Adrenal gland (tissue), 12 donors: ENCODE data around the gene LTB4R. TPM values are rescaled to one million over a fixed set of nuclear protein-coding genes. Genes with fewer than 3 reads are reported as not detected.

Experiments used
- DNase-seq, 7 donors: peaks; one replicate each; pipeline ENCODE4 v3.0.0-alpha.2; 2019 to 2020
- H3K27ac ChIP-seq, 5 donors: fragments of 200-600 bp; sonication (generic) in 4 of 5; 1 replicate in 3 of 5; 2 replicates in 2 of 5; pipeline versions ENCODE4 v1.5.1 to v1.8.0; 2016 to 2020; ENCODE audit warnings: mild to moderate bottlenecking in 1 of 5
- H3K27me3 ChIP-seq: fragments of 200-600 bp; 2 replicates; pipeline ENCODE4 v1.8.0; 2021
- H3K36me3 ChIP-seq, 2 donors: fragments of 200-600 bp; replicated peaks in 1 of 2; 1 replicate in 1 of 2; 2 replicates in 1 of 2; pipeline versions ENCODE4 v1.5.1 to v1.8.0; 2018 to 2022
- H3K4me1 ChIP-seq, 2 donors: fragments of 200-600 bp; replicated peaks in 1 of 2; 1 replicate in 1 of 2; 2 replicates in 1 of 2; pipeline versions ENCODE4 v1.5.1 to v1.8.0; 2018 to 2021
- H3K4me3 ChIP-seq, 4 donors: fragments of 200-600 bp; sonication (generic) in 3 of 4; one replicate each; pipeline ENCODE4 v1.5.1; 2016 to 2018
- H3K9me3 ChIP-seq, 3 donors: fragments of 200-600 bp; sonication (generic) in 1 of 3; replicated peaks in 1 of 3; 1 replicate in 2 of 3; 2 replicates in 1 of 3; pipeline versions ENCODE4 v1.5.1 to v1.8.0; 2016 to 2021
- CTCF ChIP-seq, 6 experiments: fragments of 450-650 bp in 4 of 6; fragments of 200-600 bp in 2 of 6; sonication (generic) in 1 of 6; IDR thresholded peaks; 1 replicate in 5 of 6; 2 replicates in 1 of 6; pipeline versions ENCODE4 v1.5.1 to v1.8.0; 2016 to 2021; ENCODE audit warnings: antibody characterized with exemption in 6 of 6, mild to moderate bottlenecking in 2 of 6, moderate library complexity in 1 of 6
- POLR2A ChIP-seq, 2 donors: fragments of 450-650 bp; IDR thresholded peaks; one replicate each; pipeline ENCODE4 v1.6.1; 2017; ENCODE audit warnings: antibody characterized with exemption in 2 of 2, mild to moderate bottlenecking in 2 of 2, moderate library complexity in 1 of 2
- WGBS, 4 donors: extraction: QIAGEN DNeasy Blood & Tissue Kit in 2 of 4; methylation state at CpG; one replicate each; pipeline versions ENCODE4 v1.1.5 to v1.1.7; 2013 to 2017; 5-methylcytosine and 5-hydroxymethylcytosine counted together
- intact Hi-C, 2 donors: fragments of 100-400 bp; cut with DNase I; formaldehyde crosslinking; loops; one replicate each; pipeline versions ENCODE4 v1.14.1 to v1.15.0; 2022 to 2023
- polyA plus RNA-seq, 3 donors: library from polyadenylated mRNA; stranded (reverse); fragments of 200-250 nt in 2 of 3; fragments of 350-450 nt in 1 of 3; fragmentation: Illumina TruSeq in 1 of 3; extraction: RNeasy Lipid Tissue Mini Kit (QIAGEN cat#74804) in 1 of 3; gene quantifications; one replicate each; pipeline ENCODE4 v1.2.3, GENCODE V29; 2013 to 2014
- total RNA-seq, 9 donors: library from RNA; depleted of rRNA in 4 of 9; stranded (reverse); fragments of >200 nt in 4 of 9; fragments of 120-200 nt in 1 of 9; fragmentation: NEBNext Ultra II Directional in 1 of 9; extraction: Animal tissue kit (Norgen Biotek cat#: 25700) in 1 of 9; gene quantifications; one replicate each; pipeline versions ENCODE4 v1.1.0 to v1.2.4, GENCODE V29; 2013 to 2023
- donor health status: healthy with polysubstance abuse.
- donor health status: Bipolar disorder and iron deficiency.
- donor health status: DM: yes; HTN: yes; CAD: no.
- donor health status: DM: no; HTN: no; CAD: no.
- donor health status: DM: no; HTN: no; CAD: no.
- donor health status: DM: yes; HTN: yes; CAD: no.

Gene LTB4R
- total and polyA plus RNA-seq, 12 donors = 1.4 to 30.2 (median 11.6) TPM

- H3K36me3 ChIP-seq = no peaks in the 10 kb centered on the region
- peaks cover 0 to 24% of the 10 kb centered on the region in 2 donors for H3K4me1 ChIP-seq
- peaks cover 11% of the 10 kb centered on the region for H3K27me3 ChIP-seq
- intact Hi-C loops = loop anchor here in 1 of 2 donors (5.0 kb wide), 1 partner anchor 98 kb away; no protein-coding TSS in a partner anchor
- WGBS, 4 donors = 15 to 29% (median 20%) methylated on average over 13 to 65 of the region's 65 CpGs
- peak within 1 kb of the TSS in 2 of 4 donors; percentile 4 to 31 for H3K4me3 ChIP-seq
- DNase-seq = peak in 1 of 7 donors; percentile 32
- H3K9me3 ChIP-seq = no peaks in the 10 kb centered on the region
- TF ChIP-seq CTCF (IDR thresholded peaks at IDR 0.05) (no peak), POLR2A (IDR thresholded peaks at IDR 0.05) (peak in 1 of 2 donors; percentile 38)
- peak within 1 kb of the TSS in 3 of 5 donors; percentile 14 to 51 (median 32) for H3K27ac ChIP-seq
Measured at GRCh38 chr14:24334431-24335291, 23.4 kb downstream of the LTB4R start, which contains the start of gene ADCY4. Gene ADCY4 (minus strand): TSS chr14:24335071. CDS start chr14:24334652, 419 bp downstream.

GRCh38 chr14:24335461-24336171 lies 24.3 kb downstream of the LTB4R start:
- DNase-seq = peak in 1 of 7 donors; percentile 50
- WGBS, 4 donors = 67 to 78% (median 71%) methylated on average over 10 to 12 of the region's 12 CpGs
- intact Hi-C loops = no loop called here
- H3K36me3 ChIP-seq = no peaks in the 10 kb centered on the region
- peaks cover 0 to 24% of the 10 kb centered on the region in 2 donors for H3K4me1 ChIP-seq
- no peak for TF ChIP-seq POLR2A (IDR thresholded peaks at IDR 0.05)
- TF ChIP-seq CTCF (IDR thresholded peaks at IDR 0.05) = no peak
- H3K27ac ChIP-seq = peak overlapping the region in 2 of 5 donors; percentile 8 to 51
- peaks cover 11% of the 10 kb centered on the region for H3K27me3 ChIP-seq
- H3K4me3 ChIP-seq = peak overlapping the region in 1 of 4 donors; percentile 31
- no peaks in the 10 kb centered on the region for H3K9me3 ChIP-seq

GRCh38 chr14:24337144-24337823 lies 26.0 kb downstream of the LTB4R start:
- peaks cover 0 to 23% of the 10 kb centered on the region in 2 donors for H3K4me1 ChIP-seq
- H3K27me3 ChIP-seq = peaks cover 11% of the 10 kb centered on the region
- WGBS, 4 donors = 75 to 91% (median 88%) methylated on average over 7 of the region's 7 CpGs

More at GRCh38 chr14:24337144-24337823, 26.0 kb downstream of the LTB4R start:
- TF ChIP-seq CTCF (IDR thresholded peaks at IDR 0.05) = no peak
- no peak for TF ChIP-seq POLR2A (IDR thresholded peaks at IDR 0.05)
- Histone ChIP-seq H3K27ac (no peak overlapping the region), H3K4me3 (no peak overlapping the region), H3K36me3 (no peaks in the 10 kb centered on the region), H3K9me3 (no peaks in the 10 kb centered on the region)
- DNase-seq = no peak
- intact Hi-C loops = no loop called here
